K562 (cell line): ENCODE data around the gene SETD5. TPM values are rescaled to one million over a fixed set of nuclear protein-coding genes. Genes with fewer than 3 reads are reported as not detected.

ENCODE experiments used
- ESRRB ChIP-seq: fragments of 250-450 bp; sonication (Bioruptor Pico); IDR thresholded peaks from 2 replicates; pipeline ENCODE4 v1.5.0; 2020; ENCODE audit warnings: mild to moderate bottlenecking, moderate library complexity, borderline replicate concordance
- FOXJ3 ChIP-seq: sonication (generic); formaldehyde crosslinking; IDR thresholded peaks from 2 replicates; pipeline ENCODE4 v1.4.0; 2020; ENCODE audit warnings: mild to moderate bottlenecking, missing genetic modification reagents
- GTF2F1 ChIP-seq: IDR thresholded peaks from 2 replicates; pipeline ENCODE4 v1.6.1; 2011; ENCODE audit warnings: low read depth, low read length, improper control_type of control experiment
- LCOR ChIP-seq: sonication (generic); formaldehyde crosslinking; IDR thresholded peaks from 2 replicates; pipeline ENCODE4 v1.8.0; 2022; ENCODE audit warnings: mild to moderate bottlenecking, missing genetic modification reagents
- MBD2 ChIP-seq: sonication (generic); IDR thresholded peaks from 2 replicates; pipeline ENCODE4 v1.6.1; 2016; ENCODE audit warnings: low read depth, borderline replicate concordance
- POLR3A ChIP-seq: IDR thresholded peaks from 2 replicates; pipeline ENCODE4 v1.6.1; 2011; ENCODE audit warnings: borderline replicate concordance, mild to moderate bottlenecking, moderate library complexity; ENCODE audit not compliant: insufficient read length, insufficient read depth; ENCODE audit errors: extremely low read depth
- SMAD3 ChIP-seq: fragments of 450-650 bp; formaldehyde crosslinking; conservative IDR thresholded peaks from 2 replicates; pipeline ENCODE4 v1.4.0; 2020; ENCODE audit warnings: mild to moderate bottlenecking
- SPI1 ChIP-seq: IDR thresholded peaks from 2 replicates; pipeline ENCODE4 v1.6.1; 2011; ENCODE audit warnings: low read depth, low read length, control low read depth, borderline replicate concordance
- TAF9B ChIP-seq: fragments of 450-650 bp; IDR thresholded peaks from 2 replicates; pipeline ENCODE4 v1.6.1; 2018; ENCODE audit warnings: mild to moderate bottlenecking; ENCODE audit not compliant: partially characterized antibody
- TCF7L2 ChIP-seq: fragments of 150-350 bp; IDR thresholded peaks from 2 replicates; pipeline ENCODE4 v1.6.1; 2016; ENCODE audit warnings: low read depth, mild to moderate bottlenecking, low read length, moderate library complexity
- TCFL5 ChIP-seq: fragments of 250-450 bp; sonication (Bioruptor Pico); conservative IDR thresholded peaks from 2 replicates; pipeline ENCODE4 v1.6.1; 2021; ENCODE audit warnings: mild to moderate bottlenecking, moderate library complexity, matching md5 sums
- TEAD1 ChIP-seq, 2 experiments: fragments of 450-650 bp in 1 of 2; sonication (generic) in 1 of 2; formaldehyde crosslinking; IDR thresholded peaks; 2 replicates each; pipeline versions ENCODE4 v1.4.0 to v1.8.0; 2020 to 2022; ENCODE audit warnings: mild to moderate bottlenecking in 2 of 2, missing genetic modification reagents in 1 of 2
- TFAM ChIP-seq: fragments of 250-450 bp; sonication (Bioruptor Pico); conservative IDR thresholded peaks from 2 replicates; pipeline ENCODE4 v1.5.0; 2021; ENCODE audit warnings: mild to moderate bottlenecking, moderate library complexity
- TOE1 ChIP-seq, 2 experiments: fragments of 450-650 bp in 1 of 2; sonication (generic) in 1 of 2; formaldehyde crosslinking in 1 of 2; IDR thresholded peaks; 2 replicates each; pipeline versions ENCODE4 v1.7.1 to v1.8.0; 2016 to 2022; ENCODE audit warnings: borderline replicate concordance in 2 of 2, mild to moderate bottlenecking in 2 of 2, antibody characterized with exemption in 1 of 2, inconsistent platforms in 1 of 2, low read depth in 1 of 2, missing genetic modification reagents in 1 of 2, moderate library complexity in 1 of 2
- ZBTB1 ChIP-seq: sonication (generic); formaldehyde crosslinking; IDR thresholded peaks from 2 replicates; pipeline ENCODE4 v1.8.1; 2023; ENCODE audit warnings: missing genetic modification reagents, low read depth, mild to moderate bottlenecking, borderline replicate concordance
- ZNF165 ChIP-seq: fragments of 250-450 bp; sonication (Bioruptor Pico); IDR thresholded peaks from 2 replicates; pipeline ENCODE4 v1.4.0; 2020; ENCODE audit warnings: borderline replicate concordance
- ZNF436 ChIP-seq: fragments of 250-450, 450-650 bp; sonication (Bioruptor Pico); formaldehyde crosslinking; IDR thresholded peaks from 2 replicates; pipeline ENCODE4 v1.7.0; 2020; ENCODE audit warnings: mild to moderate bottlenecking
- polyA plus RNA-seq, 8 experiments: library from polyadenylated mRNA; depleted of rRNA in 4 of 8; stranded (reverse) in 5 of 8; unstranded in 3 of 8; fragments of >200 nt; fragmentation: Nextera tagmentation in 2 of 8; fragmentation: Illumina TruSeq in 1 of 8; extraction: Ambion mirVana in 2 of 8; extraction: Trizol in 1 of 8; gene quantifications; 2 replicates each; pipeline versions ENCODE4 v1.2.1 to v1.2.3, GENCODE V29; 2011 to 2014; ENCODE audit warnings: inconsistent platforms in 1 of 8, missing spikeins in 1 of 8
- total RNA-seq, 7 experiments: library from RNA; depleted of rRNA in 6 of 7; stranded (reverse); fragments of >200 nt in 6 of 7; fragmentation: Illumina TruSeq in 2 of 7; extraction: Trizol in 2 of 7; gene quantifications; 2 replicates each; pipeline versions ENCODE4 v1.2.1 to v1.2.3, GENCODE V29; 2011 to 2021; ENCODE audit warnings: low replicate concordance in 1 of 7
- TF ChIP-seq, protein P1 (sequence below), 3 experiments: fragments of 200-800 bp in 1 of 3; sonication (Bioruptor generic) in 1 of 3; sonication (generic) in 1 of 3; formaldehyde crosslinking in 1 of 3; IDR thresholded peaks; 2 replicates each; pipeline versions ENCODE4 v1.6.1 to v1.8.0; 2016 to 2022; ENCODE audit warnings: mild to moderate bottlenecking in 2 of 3, missing compliant biosample characterization in 2 of 3, missing genetic modification characterization in 2 of 3, missing genetic modification reagents in 1 of 3
- TF ChIP-seq, protein P2 (sequence below): conservative IDR thresholded peaks from 2 replicates; pipeline ENCODE4 v1.6.1; 2011; ENCODE audit warnings: low read depth, mild to moderate bottlenecking, low read length; ENCODE audit not compliant: control insufficient read depth
- TF ChIP-seq, protein P3 (sequence below): sonication (generic); formaldehyde crosslinking; IDR thresholded peaks from 2 replicates; pipeline ENCODE4 v1.8.0; 2022; ENCODE audit warnings: missing genetic modification reagents, mild to moderate bottlenecking, borderline replicate concordance
- TF ChIP-seq, protein P4 (sequence below): sonication (generic); formaldehyde crosslinking; IDR thresholded peaks from 2 replicates; pipeline ENCODE4 v1.4.0; 2020; ENCODE audit warnings: mild to moderate bottlenecking, missing genetic modification reagents

The SETD5 gene
- total and polyA plus RNA-seq, 9 of the 15 experiments (the other 6 are each of a cell fraction or from before 2014, with no cell fraction given) = 20.8 to 135 (median 87.2) TPM

DNA sequence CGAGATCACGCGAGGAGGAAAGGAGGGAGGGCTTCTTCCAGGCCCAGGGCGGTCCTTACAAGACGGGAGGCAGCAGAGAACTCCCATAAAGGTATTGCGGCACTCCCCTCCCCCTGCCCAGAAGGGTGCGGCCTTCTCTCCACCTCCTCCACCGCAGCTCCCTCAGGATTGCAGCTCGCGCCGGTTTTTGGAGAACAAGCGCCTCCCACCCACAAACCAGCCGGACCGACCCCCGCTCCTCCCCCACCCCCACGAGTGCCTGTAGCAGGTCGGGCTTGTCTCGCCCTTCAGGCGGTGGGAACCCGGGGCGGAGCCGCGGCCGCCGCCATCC, 1.1 kb upstream of the SETD5 start (continued):
- TF ChIP-seq MBD2 (no peak), ZBTB1 (CRISPR knock-in tag) (no peak; the same call in 1 of the 2 replicates), TAF9B (peak; percentile 54), TFAM (CRISPR knock-in tag) (no peak), POLR3A (no peak), TEAD1 (CRISPR knock-in tag; IDR thresholded peaks at IDR 0.05) (no peak), LCOR (CRISPR knock-in tag) (no peak; the same call in 1 of the 2 replicates), ZNF165 (CRISPR knock-in tag) (no peak), TCF7L2 (no peak), SMAD3 (CRISPR knock-in tag) (peak; percentile 35; the same call in 1 of the 2 replicates), TCFL5 (CRISPR knock-in tag) (no peak), ESRRB (CRISPR knock-in tag) (no peak), FOXJ3 (no peak), SPI1 (0 out of 2 replicates have a peak, but pooled peaks have one; percentile 6), GTF2F1 (no peak), ZNF436 (CRISPR knock-in tag) (no peak), TOE1 (IDR thresholded peaks at IDR 0.05; ENCODE audit: borderline replicate concordance) (no peak; the same call in 1 of the 2 replicates), TOE1 (CRISPR knock-in tag; IDR thresholded peaks at IDR 0.05; ENCODE audit: borderline replicate concordance, low read depth) (no peak)
- TF ChIP-seq, protein P1, sequence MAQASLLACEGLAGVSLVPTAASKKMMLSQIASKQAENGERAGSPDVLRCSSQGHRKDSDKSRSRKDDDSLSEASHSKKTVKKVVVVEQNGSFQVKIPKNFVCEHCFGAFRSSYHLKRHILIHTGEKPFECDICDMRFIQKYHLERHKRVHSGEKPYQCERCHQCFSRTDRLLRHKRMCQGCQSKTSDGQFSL (CRISPR knock-in tag; IDR thresholded peaks at IDR 0.05) = no peak; the same call in 1 of the 2 replicates
- TF ChIP-seq, protein P1 (tag; IDR thresholded peaks at IDR 0.05) = no peak
- TF ChIP-seq, protein P2, sequence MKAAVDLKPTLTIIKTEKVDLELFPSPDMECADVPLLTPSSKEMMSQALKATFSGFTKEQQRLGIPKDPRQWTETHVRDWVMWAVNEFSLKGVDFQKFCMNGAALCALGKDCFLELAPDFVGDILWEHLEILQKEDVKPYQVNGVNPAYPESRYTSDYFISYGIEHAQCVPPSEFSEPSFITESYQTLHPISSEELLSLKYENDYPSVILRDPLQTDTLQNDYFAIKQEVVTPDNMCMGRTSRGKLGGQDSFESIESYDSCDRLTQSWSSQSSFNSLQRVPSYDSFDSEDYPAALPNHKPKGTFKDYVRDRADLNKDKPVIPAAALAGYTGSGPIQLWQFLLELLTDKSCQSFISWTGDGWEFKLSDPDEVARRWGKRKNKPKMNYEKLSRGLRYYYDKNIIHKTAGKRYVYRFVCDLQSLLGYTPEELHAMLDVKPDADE = peak; percentile 89
- TF ChIP-seq, protein P3, sequence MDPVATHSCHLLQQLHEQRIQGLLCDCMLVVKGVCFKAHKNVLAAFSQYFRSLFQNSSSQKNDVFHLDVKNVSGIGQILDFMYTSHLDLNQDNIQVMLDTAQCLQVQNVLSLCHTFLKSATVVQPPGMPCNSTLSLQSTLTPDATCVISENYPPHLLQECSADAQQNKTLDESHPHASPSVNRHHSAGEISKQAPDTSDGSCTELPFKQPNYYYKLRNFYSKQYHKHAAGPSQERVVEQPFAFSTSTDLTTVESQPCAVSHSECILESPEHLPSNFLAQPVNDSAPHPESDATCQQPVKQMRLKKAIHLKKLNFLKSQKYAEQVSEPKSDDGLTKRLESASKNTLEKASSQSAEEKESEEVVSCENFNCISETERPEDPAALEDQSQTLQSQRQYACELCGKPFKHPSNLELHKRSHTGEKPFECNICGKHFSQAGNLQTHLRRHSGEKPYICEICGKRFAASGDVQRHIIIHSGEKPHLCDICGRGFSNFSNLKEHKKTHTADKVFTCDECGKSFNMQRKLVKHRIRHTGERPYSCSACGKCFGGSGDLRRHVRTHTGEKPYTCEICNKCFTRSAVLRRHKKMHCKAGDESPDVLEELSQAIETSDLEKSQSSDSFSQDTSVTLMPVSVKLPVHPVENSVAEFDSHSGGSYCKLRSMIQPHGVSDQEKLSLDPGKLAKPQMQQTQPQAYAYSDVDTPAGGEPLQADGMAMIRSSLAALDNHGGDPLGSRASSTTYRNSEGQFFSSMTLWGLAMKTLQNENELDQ = no peak
- TF ChIP-seq, protein P4, sequence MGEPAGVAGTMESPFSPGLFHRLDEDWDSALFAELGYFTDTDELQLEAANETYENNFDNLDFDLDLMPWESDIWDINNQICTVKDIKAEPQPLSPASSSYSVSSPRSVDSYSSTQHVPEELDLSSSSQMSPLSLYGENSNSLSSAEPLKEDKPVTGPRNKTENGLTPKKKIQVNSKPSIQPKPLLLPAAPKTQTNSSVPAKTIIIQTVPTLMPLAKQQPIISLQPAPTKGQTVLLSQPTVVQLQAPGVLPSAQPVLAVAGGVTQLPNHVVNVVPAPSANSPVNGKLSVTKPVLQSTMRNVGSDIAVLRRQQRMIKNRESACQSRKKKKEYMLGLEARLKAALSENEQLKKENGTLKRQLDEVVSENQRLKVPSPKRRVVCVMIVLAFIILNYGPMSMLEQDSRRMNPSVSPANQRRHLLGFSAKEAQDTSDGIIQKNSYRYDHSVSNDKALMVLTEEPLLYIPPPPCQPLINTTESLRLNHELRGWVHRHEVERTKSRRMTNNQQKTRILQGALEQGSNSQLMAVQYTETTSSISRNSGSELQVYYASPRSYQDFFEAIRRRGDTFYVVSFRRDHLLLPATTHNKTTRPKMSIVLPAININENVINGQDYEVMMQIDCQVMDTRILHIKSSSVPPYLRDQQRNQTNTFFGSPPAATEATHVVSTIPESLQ (CRISPR knock-in tag) = no peak
